Prostate gland (tissue), 2 donors: Measurements from ENCODE around the gene IL10.

Experiments
- CTCF ChIP-seq, 4 experiments: fragments of 200-600 bp in 2 of 4; fragments of 450-650 bp in 2 of 4; sonication (generic) in 2 of 4; IDR thresholded peaks; 1 replicate in 3 of 4; 2 replicates in 1 of 4; pipeline ENCODE4 v1.5.1; 2016 to 2019; ENCODE audit warnings: antibody characterized with exemption in 4 of 4, mild to moderate bottlenecking in 2 of 4, moderate library complexity in 2 of 4
- POLR2A ChIP-seq: fragments of 450-650 bp; IDR thresholded peaks from one replicate; pipeline ENCODE4 v1.6.1; 2016; ENCODE audit warnings: antibody characterized with exemption, mild to moderate bottlenecking
- POLR2AphosphoS5 ChIP-seq: sonication (generic); formaldehyde crosslinking; IDR thresholded peaks from one replicate; pipeline ENCODE4 v1.6.1; 2017; ENCODE audit warnings: antibody characterized with exemption

DNA sequence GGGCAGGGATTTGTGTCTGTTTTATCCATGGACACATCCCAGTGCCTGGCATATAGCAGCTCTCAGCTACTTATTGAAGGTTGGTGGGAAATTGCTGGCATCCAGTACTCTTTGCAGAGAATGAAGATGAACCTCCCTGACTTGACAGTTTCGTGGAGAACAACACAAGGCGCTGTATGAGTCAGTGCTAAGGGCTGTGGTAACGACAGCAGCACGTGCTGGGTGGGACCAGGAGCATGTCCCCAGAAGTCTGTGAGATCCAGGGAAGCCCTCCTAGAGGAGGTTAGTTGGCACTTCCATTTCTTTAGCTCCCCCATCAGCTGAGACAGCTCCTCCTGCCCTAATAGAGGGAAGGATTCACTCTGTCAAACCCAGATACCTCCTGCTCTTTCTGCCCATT, 27.6 kb downstream of the IL10 start:
- no peak for TF ChIP-seq POLR2A
- no peak for TF ChIP-seq CTCF (IDR thresholded peaks at IDR 0.05)
- no peak for TF ChIP-seq POLR2AphosphoS5
